GM21619 (cell line): ENCODE data around the gene SEPTIN1.

Experiments
- ATAC-seq: cut with Tn5 transposase; IDR thresholded peaks from one replicate; pipeline ENCODE4 v1.9.1; 2021; ENCODE audit not compliant: unreplicated experiment

Gene SEPTIN1

DNA sequence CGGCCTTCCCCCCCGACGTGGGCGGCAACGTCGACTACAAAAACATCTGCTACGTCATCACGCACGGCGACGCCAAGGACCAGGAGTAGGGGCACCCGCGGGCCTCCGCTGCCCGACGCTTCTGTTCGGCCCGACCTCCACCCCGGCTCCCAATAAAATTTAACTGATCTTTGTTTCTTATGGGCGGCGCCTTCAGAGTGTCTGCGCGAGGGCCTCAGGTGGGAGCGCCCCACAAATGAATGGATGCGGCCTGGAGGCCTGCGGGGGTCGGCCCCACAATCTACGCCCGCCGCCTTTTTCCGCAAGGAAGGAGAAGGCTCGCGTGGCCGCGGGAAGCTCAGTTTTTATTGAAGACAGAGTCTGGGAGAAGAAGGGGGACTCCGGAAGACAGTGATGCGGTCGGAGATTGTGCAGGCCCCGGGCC lies 4.5 kb downstream of the SEPTIN1 start:
- peak; percentile 36 for ATAC-seq

DNA sequence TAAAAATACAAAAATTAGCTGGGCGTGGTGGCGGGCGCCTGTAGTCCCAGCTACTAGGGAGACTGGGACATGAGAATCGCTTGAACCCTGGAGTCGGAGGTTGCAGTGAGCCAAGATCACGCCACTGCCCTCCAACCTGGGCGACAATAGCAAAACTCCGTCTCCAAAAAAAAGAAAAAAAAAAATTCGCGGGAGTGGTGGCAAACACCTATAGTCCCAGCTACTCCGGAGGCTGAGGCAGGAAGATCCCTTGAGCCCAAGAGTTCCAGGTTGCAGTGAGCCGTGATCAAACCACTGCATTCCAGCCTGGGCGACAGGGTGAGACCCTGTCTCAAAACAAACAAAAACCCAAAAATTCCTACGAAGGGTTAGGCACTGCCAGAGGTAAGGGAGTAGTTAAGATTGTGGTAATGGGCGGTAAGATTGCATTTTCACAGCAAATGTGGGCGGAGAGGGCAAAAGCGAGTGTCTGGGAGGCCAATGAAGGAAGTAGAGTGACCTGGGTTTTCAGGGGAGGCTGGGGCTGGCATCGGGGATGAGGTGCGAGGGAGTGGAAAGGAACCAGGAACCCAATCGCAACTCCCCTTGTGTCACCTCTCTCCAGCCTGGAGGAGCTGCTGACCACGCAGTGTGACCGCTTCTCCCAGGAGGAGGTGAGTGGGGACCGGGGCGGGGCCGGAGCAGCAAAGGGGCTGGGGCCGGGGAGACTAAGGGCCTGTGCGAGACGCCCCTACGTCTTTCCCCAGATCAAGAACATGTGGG lies 5.1 kb downstream of the SEPTIN1 start:
- no peak for ATAC-seq

DNA sequence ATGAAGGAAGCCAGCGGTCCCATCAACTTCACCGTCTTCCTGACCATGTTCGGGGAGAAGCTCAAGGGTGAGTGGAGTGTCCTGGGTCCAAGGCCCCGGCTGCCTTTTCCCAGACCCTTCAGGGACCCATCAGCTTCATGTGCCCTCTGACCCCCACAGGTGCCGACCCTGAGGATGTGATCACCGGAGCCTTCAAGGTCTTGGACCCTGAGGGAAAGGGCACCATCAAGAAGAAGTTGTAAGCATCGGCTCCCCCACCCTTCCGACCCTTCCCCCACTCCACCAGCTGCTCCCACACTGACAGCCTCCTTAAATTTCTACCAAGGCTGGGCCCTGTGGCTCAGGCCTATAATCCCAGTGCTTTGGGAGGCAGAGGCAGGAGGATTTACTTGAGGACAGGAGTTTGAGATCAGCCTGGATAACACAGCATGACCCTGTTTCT lies 5.9 kb downstream of the SEPTIN1 start:
- no peak for ATAC-seq

DNA sequence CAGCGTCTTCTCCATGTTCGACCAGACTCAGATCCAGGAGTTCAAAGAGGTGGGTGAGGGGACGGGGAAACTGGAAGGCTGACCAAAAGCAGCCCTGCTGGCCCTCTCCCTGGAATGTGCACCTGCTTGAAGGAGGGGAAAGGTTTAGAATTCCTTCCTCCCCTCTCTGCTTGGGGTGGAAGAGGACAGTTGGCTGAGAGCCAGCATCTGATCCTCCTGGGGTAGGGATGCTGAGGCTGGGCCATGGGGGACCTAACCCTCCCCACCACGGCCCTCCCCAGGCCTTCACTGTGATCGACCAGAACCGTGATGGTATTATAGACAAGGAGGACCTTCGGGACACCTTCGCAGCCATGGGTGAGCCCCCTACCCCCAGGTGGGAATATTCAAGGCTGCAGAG lies 6.5 kb downstream of the SEPTIN1 start:
- no peak for ATAC-seq

DNA sequence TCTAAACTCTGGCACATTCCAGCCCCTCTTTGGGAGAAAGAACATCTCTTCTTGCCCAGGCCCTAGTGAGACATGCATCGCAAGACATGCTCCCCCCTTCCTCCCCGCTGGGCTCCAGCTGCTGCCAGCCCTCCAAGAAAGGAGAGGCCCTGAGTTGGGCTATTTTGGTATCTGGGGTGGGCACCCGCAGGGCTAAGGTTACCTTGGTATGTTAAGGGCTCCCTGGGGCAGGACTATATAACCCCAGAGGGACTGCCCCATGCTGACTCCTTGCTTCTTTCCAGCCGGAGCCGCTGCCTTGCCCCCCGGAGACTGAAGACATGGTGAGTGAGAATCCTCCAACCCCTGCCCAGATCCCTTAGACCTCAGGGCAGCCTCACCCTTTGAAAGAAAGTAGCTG lies 7.8 kb downstream of the SEPTIN1 start, which contains the start of gene MYL11:
Gene MYL11 (plus strand): TSS at position 265 of the 400 bp plus-strand sequence. CDS start 56 bp downstream, at position 321.
- ATAC-seq = no peak

DNA sequence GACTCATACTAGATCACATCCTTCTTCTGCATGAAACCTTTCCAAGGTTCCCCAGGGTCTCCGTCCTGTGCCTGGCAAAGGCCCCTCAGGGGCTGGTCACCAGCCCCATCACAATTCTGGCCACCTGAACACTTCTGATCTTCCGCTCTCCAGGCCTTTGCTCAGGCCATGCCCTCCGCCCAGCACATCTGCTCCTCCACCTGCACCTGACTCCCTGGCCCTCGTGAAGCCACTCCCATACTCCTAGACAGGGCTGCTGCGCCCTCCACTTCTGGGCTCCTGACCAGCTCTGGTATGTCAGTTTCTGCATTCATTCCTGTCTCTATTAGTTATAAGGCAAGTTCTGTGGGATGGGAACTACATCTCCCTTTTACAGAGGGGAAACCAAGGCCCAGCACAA lies 9.6 kb downstream of the SEPTIN1 start:
- ATAC-seq = no peak

DNA sequence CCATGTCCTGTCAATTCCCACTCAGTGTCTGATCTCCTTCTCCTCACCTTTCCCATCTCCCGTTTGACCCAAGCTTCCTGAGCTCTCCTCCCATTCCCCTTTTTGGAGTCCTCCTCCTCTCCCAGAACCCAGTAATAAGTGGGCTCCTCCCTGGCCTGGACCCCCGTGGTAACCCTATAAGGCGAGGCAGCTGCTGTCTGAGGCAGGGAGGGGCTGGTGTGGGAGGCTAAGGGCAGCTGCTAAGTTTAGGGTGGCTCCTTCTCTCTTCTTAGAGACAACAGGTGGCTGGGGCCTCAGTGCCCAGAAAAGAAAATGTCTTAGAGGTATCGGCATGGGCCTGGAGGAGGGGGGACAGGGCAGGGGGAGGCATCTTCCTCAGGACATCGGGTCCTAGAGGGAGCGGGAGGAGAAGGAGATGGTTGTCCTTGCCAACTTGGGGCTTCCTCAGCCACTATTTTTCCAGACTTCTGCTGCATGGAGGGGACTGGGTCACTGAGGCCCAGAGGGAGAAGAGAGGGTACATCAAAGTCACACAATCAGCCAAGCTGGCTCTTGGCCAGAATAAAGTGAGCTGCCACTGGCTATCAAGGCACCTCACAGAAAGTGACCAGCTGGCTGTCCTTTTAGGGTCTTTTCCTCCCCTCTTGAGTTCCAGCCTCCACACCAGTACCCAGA lies 10.2 kb downstream of the SEPTIN1 start:
- ATAC-seq = no peak

DNA sequence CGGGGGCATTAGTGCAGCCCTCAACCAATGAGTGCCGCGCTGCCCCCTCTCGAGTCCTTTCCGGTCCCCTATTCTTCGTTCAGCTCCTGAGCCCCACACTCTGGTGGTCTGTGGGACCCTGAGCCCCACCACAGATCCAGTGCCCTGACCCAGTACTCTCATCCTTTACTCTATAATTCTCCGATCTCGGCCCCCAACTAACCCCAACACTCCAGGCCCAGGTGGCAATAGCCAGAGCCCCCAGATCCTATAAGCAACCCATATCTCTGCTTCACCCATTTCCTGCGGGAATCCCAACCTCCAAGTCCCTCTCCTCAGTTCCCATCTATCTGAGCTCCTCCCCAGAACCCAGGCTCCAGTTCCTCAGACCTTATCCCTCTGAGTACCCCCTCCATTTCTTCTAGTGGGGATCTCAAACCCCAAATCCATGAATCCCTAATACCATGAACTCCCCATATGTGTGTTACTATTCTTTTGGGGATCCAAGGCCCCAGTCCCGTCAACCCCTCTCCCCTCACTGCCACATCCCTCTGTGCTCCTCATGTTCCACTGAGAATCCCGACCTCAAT lies 11.0 kb downstream of the SEPTIN1 start:
- ATAC-seq = no peak

DNA sequence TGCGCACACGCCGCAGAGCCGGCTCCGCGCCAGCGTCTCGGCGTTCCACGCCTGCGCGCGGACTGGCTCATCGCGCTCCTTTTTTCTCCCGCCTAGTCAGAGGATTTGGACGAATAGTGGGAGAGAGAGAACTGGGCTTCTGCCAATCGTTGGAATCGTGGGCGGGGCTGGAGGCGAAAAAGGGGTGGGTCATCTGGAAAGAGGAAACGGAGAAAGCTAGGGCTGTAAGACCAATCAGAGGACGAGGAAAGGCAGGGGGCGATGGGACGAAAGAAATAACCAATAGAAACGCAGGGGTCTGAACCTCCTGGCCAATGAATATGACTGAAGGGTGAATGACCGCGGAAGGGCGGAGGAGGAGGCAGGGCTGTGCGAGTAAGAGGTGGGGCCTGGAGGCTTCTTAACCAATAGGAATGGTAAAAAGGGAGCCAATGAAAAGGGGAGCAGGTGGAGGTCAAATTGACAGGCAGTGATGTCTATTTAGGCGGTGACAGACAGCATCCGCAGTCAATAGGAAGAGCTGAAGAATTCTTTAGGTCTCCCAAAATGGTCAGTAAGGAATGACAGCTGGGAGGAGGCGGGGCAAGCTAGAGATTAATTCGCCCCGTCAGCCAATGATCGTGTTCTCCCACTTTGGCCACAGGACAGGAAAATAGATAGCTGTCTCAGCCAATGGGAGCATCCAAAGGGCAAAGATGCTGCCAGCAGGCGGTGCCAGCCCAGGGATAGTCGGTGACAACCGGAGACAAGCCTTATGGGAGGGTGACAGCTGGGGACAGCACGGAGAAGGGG lies 11.7 kb downstream of the SEPTIN1 start, which contains the start of gene TBC1D10B:
Gene TBC1D10B (minus strand): TSS at position 39 of the 792 bp plus-strand sequence. CDS start 311 bp downstream, outside the sequence.
- ATAC-seq = peak; percentile 73

DNA sequence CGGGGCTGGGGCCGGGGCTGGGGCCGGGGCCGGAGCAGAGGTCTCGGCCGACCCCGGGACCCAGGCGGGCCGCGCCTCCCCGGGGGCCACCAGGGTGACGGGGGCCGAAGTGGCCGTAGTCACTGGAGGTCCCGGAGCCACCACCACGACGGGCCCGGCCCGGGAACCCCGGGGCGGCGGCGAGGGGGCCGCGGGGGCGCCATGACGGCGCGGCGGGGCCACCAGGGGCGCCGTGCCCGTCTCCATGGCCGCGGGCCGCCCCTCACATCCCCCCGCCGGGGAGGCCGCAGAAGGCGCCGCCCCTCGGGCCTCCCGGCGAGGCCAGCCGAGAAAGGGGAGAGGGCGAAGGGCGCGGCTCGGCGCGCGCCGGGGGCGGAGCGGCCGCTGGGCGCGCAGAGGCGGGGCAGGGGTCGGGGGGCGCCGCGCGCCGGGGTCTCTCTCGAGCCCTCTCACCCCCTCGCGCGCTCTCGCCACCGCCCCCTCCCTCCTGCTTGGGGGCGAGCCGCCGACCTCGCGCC lies 12.4 kb downstream of the SEPTIN1 start:
- ATAC-seq = peak; percentile 2

DNA sequence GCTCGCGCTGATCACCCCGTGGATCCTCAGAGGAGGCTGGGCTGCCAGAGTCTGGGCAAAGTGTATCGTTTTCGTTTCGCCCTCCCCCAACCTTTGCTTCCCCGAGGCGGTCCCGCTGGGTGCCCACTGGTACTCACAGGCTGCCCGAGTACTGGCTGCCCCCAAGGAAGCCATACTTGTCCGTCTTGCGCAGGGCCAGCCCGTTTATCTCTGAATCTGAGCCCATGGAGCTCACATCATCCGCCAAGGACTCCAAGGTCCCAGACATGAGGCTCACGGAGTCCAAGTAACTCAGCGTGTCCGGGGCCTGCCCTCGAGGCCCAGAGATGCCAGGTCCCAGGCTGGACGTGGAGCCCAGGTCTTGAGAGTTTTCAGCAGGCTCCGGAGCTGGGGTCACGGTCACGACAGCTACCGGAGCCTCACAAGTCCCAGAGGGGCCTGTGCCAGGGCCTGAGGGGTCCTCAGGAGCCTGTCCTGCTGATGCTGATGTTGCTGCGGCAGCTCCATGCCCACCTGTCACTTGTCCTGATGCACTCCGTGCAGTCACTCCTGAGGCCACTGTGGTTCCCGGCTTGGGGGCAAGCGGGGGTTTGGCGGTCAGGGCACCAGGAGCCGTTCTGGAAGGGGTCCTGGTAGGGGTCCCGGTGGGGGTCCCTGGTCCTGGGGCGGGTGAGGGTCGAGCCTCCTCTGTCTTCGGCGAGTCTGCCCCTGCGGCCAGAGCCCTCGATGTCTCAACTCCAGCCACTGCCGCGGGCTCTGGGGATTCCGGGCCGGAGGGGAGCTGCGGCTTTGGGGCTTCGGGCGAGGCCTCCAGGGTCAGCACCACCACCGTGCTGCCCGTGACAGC lies 13.0 kb downstream of the SEPTIN1 start:
- no peak for ATAC-seq

DNA sequence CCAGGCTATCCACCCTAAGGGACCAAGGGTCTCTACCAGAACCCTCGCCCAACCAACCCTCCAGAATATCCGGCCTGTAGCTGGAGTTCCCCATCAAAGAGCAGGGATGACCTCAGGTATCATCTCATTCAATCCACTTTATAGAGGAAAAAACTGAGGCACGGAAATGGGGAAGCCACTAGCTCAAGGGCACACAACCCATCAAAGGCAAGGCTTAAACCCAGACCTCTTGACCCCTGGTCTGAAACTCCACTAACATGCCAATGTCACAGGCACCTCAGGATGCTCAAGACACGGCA lies 13.6 kb downstream of the SEPTIN1 start:
- no peak for ATAC-seq

DNA sequence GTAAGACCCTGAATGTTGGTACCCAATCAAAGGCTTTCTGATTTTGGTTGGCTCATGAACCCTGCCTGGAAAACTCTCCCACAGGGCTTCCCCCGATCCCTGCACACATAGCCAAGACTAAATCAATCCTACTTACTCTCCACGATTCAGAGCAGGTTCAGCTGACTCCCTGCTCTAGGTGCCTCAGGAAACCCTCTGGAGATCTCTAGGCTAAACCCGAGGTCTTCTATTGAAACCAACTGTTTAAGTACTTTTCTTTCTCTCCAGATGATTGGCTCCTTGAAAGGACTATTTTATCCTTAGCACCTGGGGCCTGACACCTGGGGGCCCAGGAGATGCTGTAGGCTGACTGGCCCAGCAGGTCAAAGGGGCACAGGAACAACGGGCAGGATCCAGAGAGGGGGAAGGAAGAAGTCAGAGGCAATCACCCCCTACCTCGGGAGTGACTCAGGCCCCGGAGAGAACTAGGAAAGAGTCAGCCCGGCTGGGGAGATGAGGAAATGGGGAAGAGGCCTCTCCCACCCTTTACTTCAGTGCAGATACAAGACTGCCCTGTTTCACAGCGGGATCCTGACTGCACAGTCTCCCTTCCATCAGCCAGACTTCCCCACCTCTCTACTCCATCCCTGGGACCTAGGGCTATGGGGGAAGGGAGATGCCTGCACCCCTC lies 14.1 kb downstream of the SEPTIN1 start:
- no peak for ATAC-seq

DNA sequence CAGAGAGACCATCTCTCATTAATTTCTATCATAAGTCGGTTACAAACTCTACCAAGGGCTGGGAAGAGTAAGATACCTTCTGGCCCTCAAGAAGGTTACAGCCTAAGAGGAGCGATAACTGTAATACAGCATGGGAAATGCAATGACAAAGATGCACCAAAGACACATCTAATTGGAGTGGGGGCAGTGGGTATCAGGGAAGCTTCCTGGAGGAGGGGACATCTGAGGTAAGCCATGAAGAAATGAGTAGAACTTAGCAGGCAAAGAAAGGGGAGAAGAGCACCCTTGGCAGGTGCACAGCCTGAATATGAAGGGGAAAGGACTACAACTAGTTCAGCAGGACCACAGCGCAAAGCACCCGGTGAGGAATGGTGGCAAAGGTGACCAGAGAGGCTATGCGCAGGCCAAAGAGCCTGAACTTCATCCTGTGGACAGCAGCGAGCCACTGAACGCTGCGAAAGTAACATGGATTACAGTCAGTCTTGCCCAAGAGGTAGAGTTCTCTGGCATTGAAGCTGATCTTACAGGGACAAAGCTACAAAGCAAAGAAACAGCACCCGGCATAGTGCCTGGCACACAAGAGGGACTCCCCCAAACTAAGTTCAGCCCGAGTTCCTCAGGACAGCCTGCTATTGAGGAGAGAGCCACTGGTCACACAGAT lies 14.9 kb downstream of the SEPTIN1 start:
- ATAC-seq = no peak

DNA sequence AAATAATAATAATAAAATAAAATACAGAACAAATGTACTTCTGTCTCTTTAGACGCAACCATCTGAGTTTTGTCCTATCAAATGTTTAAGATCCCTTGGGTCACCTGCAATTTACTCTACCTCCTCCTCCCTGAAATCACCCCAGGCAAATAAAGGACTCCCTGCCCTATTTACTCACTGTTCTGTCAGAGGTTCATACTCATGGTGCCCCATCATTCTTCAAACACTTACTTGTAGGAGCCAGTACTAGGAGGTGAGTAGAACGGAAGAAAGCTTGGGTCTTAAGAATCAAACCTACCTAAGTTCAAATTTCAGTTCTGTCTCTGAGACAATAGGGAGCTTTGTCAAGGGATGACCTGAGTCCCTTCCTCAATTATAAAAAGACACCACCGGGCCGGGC lies 15.8 kb downstream of the SEPTIN1 start:
- no peak for ATAC-seq

DNA sequence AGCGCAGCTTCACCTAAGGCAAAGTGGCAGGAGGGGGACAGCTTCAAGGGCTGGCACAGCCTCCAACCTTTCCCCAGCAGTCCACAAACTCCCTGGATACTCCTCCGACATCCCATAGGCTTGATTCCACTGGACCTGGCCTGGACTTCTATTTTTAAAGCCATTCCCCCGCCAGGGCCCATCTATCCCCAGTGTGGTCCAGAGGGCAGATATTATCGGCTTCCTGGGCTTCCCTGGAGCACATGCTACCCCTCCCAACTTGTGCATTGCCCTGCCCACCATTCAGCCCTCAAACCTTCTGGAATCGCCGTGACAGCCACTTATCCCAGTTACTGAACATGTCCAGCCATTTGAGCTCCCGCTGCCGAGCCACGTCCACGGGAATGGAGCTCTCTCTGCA lies 17.2 kb downstream of the SEPTIN1 start:
- no peak for ATAC-seq

DNA sequence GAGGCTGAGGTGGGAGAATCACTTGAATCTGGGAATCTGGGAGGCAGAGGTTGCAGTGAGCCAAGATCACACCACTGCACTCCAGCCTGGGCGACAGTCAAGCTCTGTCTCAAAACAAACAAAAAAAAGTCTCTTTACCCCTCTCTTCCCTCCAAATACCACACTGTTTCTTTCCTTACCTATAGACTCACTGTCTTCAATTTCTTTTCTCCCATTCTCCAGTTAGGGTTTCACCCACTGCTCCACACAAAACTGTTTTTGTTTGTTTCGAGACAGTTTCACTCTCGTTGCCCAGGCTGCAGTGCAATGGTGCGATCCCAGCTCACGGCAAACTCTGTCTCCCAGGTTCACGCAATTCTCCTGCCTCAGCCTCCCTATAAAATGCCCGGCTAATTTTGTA lies 21.2 kb downstream of the SEPTIN1 start:
- no peak for ATAC-seq

DNA sequence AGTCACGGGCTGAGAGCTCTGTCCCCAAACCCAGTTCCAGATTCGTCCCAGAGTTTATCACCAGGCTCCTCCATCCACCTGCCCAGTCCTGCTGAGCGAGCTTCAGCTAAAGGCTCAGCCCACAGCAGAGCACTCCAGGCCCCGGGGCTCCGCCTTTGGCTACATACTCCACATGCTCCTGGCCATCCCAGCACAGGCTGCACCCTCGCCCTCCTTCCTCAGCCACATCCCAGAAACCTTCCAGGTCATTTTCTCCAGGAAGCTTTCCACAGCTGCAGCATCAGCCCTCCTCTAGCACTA lies 22.5 kb downstream of the SEPTIN1 start:
- ATAC-seq = no peak
